ENCODE results near the gene U2AF2. TPM values are rescaled to one million over a fixed set of nuclear protein-coding genes. Genes with fewer than 3 reads are reported as not detected.

Gene U2AF2
- total and polyA plus RNA-seq, 2 experiments from 2014 or later: 16.1 to 99.6 TPM

GRCh38 chr19:55686311-55687050 is 31.6 kb downstream of the U2AF2 start:
- Histone ChIP-seq H3K9me3 (ENCODE audit: low read depth) (no peaks in the 10 kb centered on the region), H2AFZ (no peak overlapping the region), H3K4me1 (ENCODE audit: insufficient read depth) (peaks cover 25% of the 10 kb centered on the region), H3K4me3 (no peak overlapping the region), H3K4me2 (no peak overlapping the region), H3K27ac (peak overlapping the region; percentile 98), H3K36me3 (replicated peaks; ENCODE audit: insufficient read depth, low read depth) (no peaks in the 10 kb centered on the region), H3K79me2 (peaks cover 59% of the 10 kb centered on the region), H3K9me2 (replicated peaks; ENCODE audit: insufficient read depth) (no peaks in the 10 kb centered on the region), H4K20me1 (ENCODE audit: insufficient read depth, poor library complexity, severe bottlenecking) (peaks cover 22% of the 10 kb centered on the region), H3K27me3 (no peaks in the 10 kb centered on the region)
- TF ChIP-seq EZH2 (IDR thresholded peaks at IDR 0.05; ENCODE audit: borderline replicate concordance) (no peak), CTCF (IDR thresholded peaks at IDR 0.05; ENCODE audit: poor library complexity) (no peak), EZH2phosphoT487 (IDR thresholded peaks at IDR 0.05; ENCODE audit: low read depth, severe bottlenecking, unreplicated experiment) (no peak)
- no peak for DNase-seq (ENCODE audit: low spot score)
- WGBS (ENCODE audit: low lambda C conversion rate, missing lambda C conversion rate): 95% methylated on average over 29 of the region's 29 CpGs

GRCh38 chr19:55687281-55688201 is 32.7 kb downstream of the U2AF2 start:
- WGBS (ENCODE audit: low lambda C conversion rate, missing lambda C conversion rate): 88% methylated on average over 17 of the region's 22 CpGs
- no peak overlapping the region for H3K4me3 ChIP-seq
- H3K27me3 ChIP-seq: no peaks in the 10 kb centered on the region
- no peak for DNase-seq (ENCODE audit: low spot score)
- H3K4me1 ChIP-seq (ENCODE audit: insufficient read depth): peaks cover 25% of the 10 kb centered on the region
- no peaks in the 10 kb centered on the region for H3K9me2 ChIP-seq (replicated peaks; ENCODE audit: insufficient read depth)
- no peaks in the 10 kb centered on the region for H3K9me3 ChIP-seq (ENCODE audit: low read depth)
- H3K36me3 ChIP-seq (replicated peaks; ENCODE audit: insufficient read depth, low read depth): no peaks in the 10 kb centered on the region
- no peak overlapping the region for H2AFZ ChIP-seq
- peaks cover 48% of the 10 kb centered on the region for H3K79me2 ChIP-seq
- TF ChIP-seq EZH2phosphoT487 (IDR thresholded peaks at IDR 0.05; ENCODE audit: low read depth, severe bottlenecking, unreplicated experiment): no peak
- TF ChIP-seq EZH2 (IDR thresholded peaks at IDR 0.05; ENCODE audit: borderline replicate concordance): no peak
- TF ChIP-seq CTCF (IDR thresholded peaks at IDR 0.05; ENCODE audit: poor library complexity): no peak
- H4K20me1 ChIP-seq (ENCODE audit: insufficient read depth, poor library complexity, severe bottlenecking): peaks cover 17% of the 10 kb centered on the region
- H3K4me2 ChIP-seq: no peak overlapping the region
- H3K27ac ChIP-seq: peak overlapping the region; percentile 75

DNA sequence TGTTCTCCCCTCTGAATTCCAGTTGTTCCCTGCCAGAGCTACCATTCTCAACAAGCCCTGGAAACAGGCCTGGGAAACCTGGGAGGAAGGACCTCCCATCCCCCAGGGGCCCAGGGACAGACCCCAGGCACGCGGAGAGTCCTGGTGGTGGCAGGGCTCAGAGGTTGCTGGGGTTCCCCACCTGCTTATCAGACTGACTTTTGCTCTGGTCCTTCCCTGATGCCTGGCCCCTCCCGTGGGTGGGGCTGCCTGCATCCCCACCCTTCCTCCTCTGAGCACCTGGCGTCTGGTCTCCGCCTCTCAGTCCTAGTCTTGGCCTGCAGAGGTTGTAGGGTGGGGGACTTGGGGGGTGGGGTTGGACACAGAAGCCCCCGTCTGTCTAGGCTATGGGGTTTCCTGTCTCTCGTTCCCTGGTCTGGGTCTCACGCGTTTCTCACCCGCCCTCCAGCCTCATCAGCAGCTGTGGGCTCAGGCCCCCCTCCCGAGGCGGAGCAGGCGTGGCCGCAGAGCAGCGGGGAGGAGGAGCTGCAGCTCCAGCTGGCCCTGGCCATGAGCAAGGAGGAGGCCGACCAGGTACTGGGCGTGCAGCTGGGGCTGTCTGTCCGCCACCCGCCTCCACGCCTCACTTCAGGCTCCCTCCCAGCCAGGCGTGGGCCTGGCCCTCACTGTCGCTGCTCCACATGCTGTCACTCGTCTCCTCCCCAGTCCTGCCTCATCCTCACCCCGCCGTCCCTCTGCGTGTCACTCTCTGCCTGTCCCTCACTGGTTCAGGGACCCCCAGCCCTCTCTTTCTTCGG is 33.8 kb downstream of the U2AF2 start:
- 70% methylated on average over 20 of the region's 27 CpGs for WGBS (ENCODE audit: low lambda C conversion rate, missing lambda C conversion rate)

More for the DNA sequence above, 33.8 kb downstream of the U2AF2 start:
- DNase-seq (ENCODE audit: low spot score): peak; percentile 75
- peak overlapping the region; percentile 37 for H3K4me2 ChIP-seq
- H4K20me1 ChIP-seq (ENCODE audit: insufficient read depth, poor library complexity, severe bottlenecking): peaks cover 13% of the 10 kb centered on the region
- peaks cover 39% of the 10 kb centered on the region for H3K79me2 ChIP-seq
- H3K27ac ChIP-seq: peak overlapping the region; percentile 77
- no peak for TF ChIP-seq EZH2 (IDR thresholded peaks at IDR 0.05; ENCODE audit: borderline replicate concordance)
- no peak for TF ChIP-seq EZH2phosphoT487 (IDR thresholded peaks at IDR 0.05; ENCODE audit: low read depth, severe bottlenecking, unreplicated experiment)
- no peak for TF ChIP-seq CTCF (IDR thresholded peaks at IDR 0.05; ENCODE audit: poor library complexity)
- H3K27me3 ChIP-seq: no peaks in the 10 kb centered on the region
- no peak overlapping the region for H3K4me3 ChIP-seq
- H2AFZ ChIP-seq: no peak overlapping the region
- H3K9me3 ChIP-seq (ENCODE audit: low read depth): no peaks in the 10 kb centered on the region
- H3K9me2 ChIP-seq (replicated peaks; ENCODE audit: insufficient read depth): no peaks in the 10 kb centered on the region
- H3K36me3 ChIP-seq (replicated peaks; ENCODE audit: insufficient read depth, low read depth): no peaks in the 10 kb centered on the region
- H3K4me1 ChIP-seq (ENCODE audit: insufficient read depth): peaks cover 17% of the 10 kb centered on the region

All from hepatocyte (in vitro differentiated cells).